Stimulated activated CD8-positive, alpha-beta memory T cell treated with anti-CD3 and anti-CD28 coated beads, Interleukin-7, amount 100 ng/mL, for 48 hours (primary cell): ENCODE results near the gene RPS15.

Experiments used
- DNase-seq, 2 donors: peaks; one replicate each; pipeline ENCODE4 v3.0.0-alpha.2; 2020; ENCODE audit warnings: low read depth in 1 of 2; ENCODE audit errors: extremely low read depth in 1 of 2

Gene RPS15

GRCh38 chr19:1401889-1402217 lies 36.3 kb upstream of the RPS15 start:
- no peak for DNase-seq

GRCh38 chr19:1402411-1403070 lies 35.7 kb upstream of the RPS15 start:
- no peak for DNase-seq

- peak; percentile 96 to 100 for DNase-seq
These were observed 31.2 kb upstream of the RPS15 start for GRCh38 chr19:1406774-1407527.

GRCh38 chr19:1407528-1408299 lies 30.5 kb upstream of the RPS15 start, which contains the start of gene DAZAP1:
Gene DAZAP1, plus strand, starts transcription at chr19:1407586. Its CDS starts 188 bp downstream, at chr19:1407774.
- no peak for DNase-seq

- no peak for DNase-seq
These were observed 29.6 kb upstream of the RPS15 start for GRCh38 chr19:1408300-1409203.

GRCh38 chr19:1409204-1410005 lies 28.8 kb upstream of the RPS15 start:
- DNase-seq, result no peak

- DNase-seq, result peak in 1 of 2 donors; percentile 35
These were observed 27.9 kb upstream of the RPS15 start for GRCh38 chr19:1410136-1410786.

- no peak for DNase-seq
These were observed 27.4 kb upstream of the RPS15 start for GRCh38 chr19:1410789-1411188.

GRCh38 chr19:1411255-1412191 lies 26.7 kb upstream of the RPS15 start:
- no peak for DNase-seq

GRCh38 chr19:1412323-1412923 lies 25.8 kb upstream of the RPS15 start:
- no peak for DNase-seq

GRCh38 chr19:1412995-1413800 lies 25.0 kb upstream of the RPS15 start:
- DNase-seq, result no peak

GRCh38 chr19:1416014-1416841 lies 22.0 kb upstream of the RPS15 start:
- DNase-seq, result no peak

GRCh38 chr19:1417145-1417544 lies 21.1 kb upstream of the RPS15 start:
- no peak for DNase-seq

- DNase-seq, result no peak
These were observed 20.3 kb upstream of the RPS15 start for GRCh38 chr19:1417681-1418495.

GRCh38 chr19:1418496-1418775 lies 19.8 kb upstream of the RPS15 start:
- DNase-seq, result no peak
